Adrenal gland (tissue), 12 donors: ENCODE results near the gene HEPHL1. TPM values are rescaled to one million over a fixed set of nuclear protein-coding genes. Genes with fewer than 3 reads are reported as not detected.

Experiments
- DNase-seq, 7 donors: peaks; one replicate each; pipeline ENCODE4 v3.0.0-alpha.2; 2019 to 2020
- H3K27ac ChIP-seq, 5 donors: fragments of 200-600 bp; sonication (generic) in 4 of 5; 1 replicate in 3 of 5; 2 replicates in 2 of 5; pipeline versions ENCODE4 v1.5.1 to v1.8.0; 2016 to 2020; ENCODE audit warnings: mild to moderate bottlenecking in 1 of 5
- H3K27me3 ChIP-seq: fragments of 200-600 bp; 2 replicates; pipeline ENCODE4 v1.8.0; 2021
- H3K36me3 ChIP-seq, 2 donors: fragments of 200-600 bp; replicated peaks in 1 of 2; 1 replicate in 1 of 2; 2 replicates in 1 of 2; pipeline versions ENCODE4 v1.5.1 to v1.8.0; 2018 to 2022
- H3K4me1 ChIP-seq, 2 donors: fragments of 200-600 bp; replicated peaks in 1 of 2; 1 replicate in 1 of 2; 2 replicates in 1 of 2; pipeline versions ENCODE4 v1.5.1 to v1.8.0; 2018 to 2021
- H3K4me3 ChIP-seq, 4 donors: fragments of 200-600 bp; sonication (generic) in 3 of 4; one replicate each; pipeline ENCODE4 v1.5.1; 2016 to 2018
- H3K9me3 ChIP-seq, 3 donors: fragments of 200-600 bp; sonication (generic) in 1 of 3; replicated peaks in 1 of 3; 1 replicate in 2 of 3; 2 replicates in 1 of 3; pipeline versions ENCODE4 v1.5.1 to v1.8.0; 2016 to 2021
- POLR2A ChIP-seq, 2 donors: fragments of 450-650 bp; IDR thresholded peaks; one replicate each; pipeline ENCODE4 v1.6.1; 2017; ENCODE audit warnings: antibody characterized with exemption in 2 of 2, mild to moderate bottlenecking in 2 of 2, moderate library complexity in 1 of 2
- WGBS, 4 donors: extraction: QIAGEN DNeasy Blood & Tissue Kit in 2 of 4; methylation state at CpG; one replicate each; pipeline versions ENCODE4 v1.1.5 to v1.1.7; 2013 to 2017; 5-methylcytosine and 5-hydroxymethylcytosine counted together
- intact Hi-C, 2 donors: fragments of 100-400 bp; cut with DNase I; formaldehyde crosslinking; loops; one replicate each; pipeline versions ENCODE4 v1.14.1 to v1.15.0; 2022 to 2023
- polyA plus RNA-seq, 3 donors: library from polyadenylated mRNA; stranded (reverse); fragments of 200-250 nt in 2 of 3; fragments of 350-450 nt in 1 of 3; fragmentation: Illumina TruSeq in 1 of 3; extraction: RNeasy Lipid Tissue Mini Kit (QIAGEN cat#74804) in 1 of 3; gene quantifications; one replicate each; pipeline ENCODE4 v1.2.3, GENCODE V29; 2013 to 2014
- total RNA-seq, 9 donors: library from RNA; depleted of rRNA in 4 of 9; stranded (reverse); fragments of >200 nt in 4 of 9; fragments of 120-200 nt in 1 of 9; fragmentation: NEBNext Ultra II Directional in 1 of 9; extraction: Animal tissue kit (Norgen Biotek cat#: 25700) in 1 of 9; gene quantifications; one replicate each; pipeline versions ENCODE4 v1.1.0 to v1.2.4, GENCODE V29; 2013 to 2023
- TF ChIP-seq, protein P1 (sequence below), 6 experiments: fragments of 450-650 bp in 4 of 6; fragments of 200-600 bp in 2 of 6; sonication (generic) in 1 of 6; IDR thresholded peaks; 1 replicate in 5 of 6; 2 replicates in 1 of 6; pipeline versions ENCODE4 v1.5.1 to v1.8.0; 2016 to 2021; ENCODE audit warnings: antibody characterized with exemption in 6 of 6, mild to moderate bottlenecking in 2 of 6, moderate library complexity in 1 of 6
- donor health status: healthy with polysubstance abuse.
- donor health status: Bipolar disorder and iron deficiency.
- donor health status: DM: yes; HTN: yes; CAD: no.
- donor health status: DM: no; HTN: no; CAD: no.
- donor health status: DM: no; HTN: no; CAD: no.
- donor health status: DM: yes; HTN: yes; CAD: no.

The HEPHL1 gene
- total and polyA plus RNA-seq, 12 donors = 0.06 TPM; not detected in 11

GRCh38 chr11:94024547-94024946 is 3.4 kb downstream of the HEPHL1 start:
- no peaks in the 10 kb centered on the region for H3K4me1 ChIP-seq
- H3K27ac ChIP-seq = no peak overlapping the region
- DNase-seq = no peak
- intact Hi-C loops = no loop called here
- 50 to 62% (median 57%) methylated on average over 2 of the region's 2 CpGs for WGBS, 4 donors
- TF ChIP-seq, protein P1, sequence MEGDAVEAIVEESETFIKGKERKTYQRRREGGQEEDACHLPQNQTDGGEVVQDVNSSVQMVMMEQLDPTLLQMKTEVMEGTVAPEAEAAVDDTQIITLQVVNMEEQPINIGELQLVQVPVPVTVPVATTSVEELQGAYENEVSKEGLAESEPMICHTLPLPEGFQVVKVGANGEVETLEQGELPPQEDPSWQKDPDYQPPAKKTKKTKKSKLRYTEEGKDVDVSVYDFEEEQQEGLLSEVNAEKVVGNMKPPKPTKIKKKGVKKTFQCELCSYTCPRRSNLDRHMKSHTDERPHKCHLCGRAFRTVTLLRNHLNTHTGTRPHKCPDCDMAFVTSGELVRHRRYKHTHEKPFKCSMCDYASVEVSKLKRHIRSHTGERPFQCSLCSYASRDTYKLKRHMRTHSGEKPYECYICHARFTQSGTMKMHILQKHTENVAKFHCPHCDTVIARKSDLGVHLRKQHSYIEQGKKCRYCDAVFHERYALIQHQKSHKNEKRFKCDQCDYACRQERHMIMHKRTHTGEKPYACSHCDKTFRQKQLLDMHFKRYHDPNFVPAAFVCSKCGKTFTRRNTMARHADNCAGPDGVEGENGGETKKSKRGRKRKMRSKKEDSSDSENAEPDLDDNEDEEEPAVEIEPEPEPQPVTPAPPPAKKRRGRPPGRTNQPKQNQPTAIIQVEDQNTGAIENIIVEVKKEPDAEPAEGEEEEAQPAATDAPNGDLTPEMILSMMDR (IDR thresholded peaks at IDR 0.05) = no peak
- TF ChIP-seq POLR2A (IDR thresholded peaks at IDR 0.05) = no peak
- no peaks in the 10 kb centered on the region for H3K9me3 ChIP-seq
- no peaks in the 10 kb centered on the region for H3K27me3 ChIP-seq
- no peaks in the 10 kb centered on the region for H3K36me3 ChIP-seq
- no peak overlapping the region for H3K4me3 ChIP-seq

GRCh38 chr11:94025690-94026394 is 4.7 kb downstream of the HEPHL1 start:
- H3K36me3 ChIP-seq = no peaks in the 10 kb centered on the region
- WGBS, 4 donors = 71 to 90% (median 74%) methylated on average over 2 of the region's 2 CpGs

GRCh38 chr11:94027210-94027609 is 6.1 kb downstream of the HEPHL1 start:
- WGBS, 4 donors = 90 to 95% (median 94%) methylated on average over 4 to 5 of the region's 5 CpGs
- Histone ChIP-seq H3K27me3 (no peaks in the 10 kb centered on the region), H3K4me3 (no peak overlapping the region), H3K4me1 (no peaks in the 10 kb centered on the region), H3K36me3 (no peaks in the 10 kb centered on the region), H3K27ac (no peak overlapping the region), H3K9me3 (no peaks in the 10 kb centered on the region)
- TF ChIP-seq POLR2A (IDR thresholded peaks at IDR 0.05) = no peak
- TF ChIP-seq, protein P1 (IDR thresholded peaks at IDR 0.05) = no peak
- intact Hi-C loops = no loop called here
- no peak for DNase-seq

More at GRCh38 chr11:94025690-94026394, 4.7 kb downstream of the HEPHL1 start:
- Histone ChIP-seq H3K27ac (no peak overlapping the region), H3K4me1 (no peaks in the 10 kb centered on the region), H3K9me3 (no peaks in the 10 kb centered on the region), H3K27me3 (no peaks in the 10 kb centered on the region), H3K4me3 (no peak overlapping the region)
- intact Hi-C loops = no loop called here
- DNase-seq = no peak
- TF ChIP-seq POLR2A (IDR thresholded peaks at IDR 0.05) = no peak
- TF ChIP-seq, protein P1 (IDR thresholded peaks at IDR 0.05) = no peak

DNA sequence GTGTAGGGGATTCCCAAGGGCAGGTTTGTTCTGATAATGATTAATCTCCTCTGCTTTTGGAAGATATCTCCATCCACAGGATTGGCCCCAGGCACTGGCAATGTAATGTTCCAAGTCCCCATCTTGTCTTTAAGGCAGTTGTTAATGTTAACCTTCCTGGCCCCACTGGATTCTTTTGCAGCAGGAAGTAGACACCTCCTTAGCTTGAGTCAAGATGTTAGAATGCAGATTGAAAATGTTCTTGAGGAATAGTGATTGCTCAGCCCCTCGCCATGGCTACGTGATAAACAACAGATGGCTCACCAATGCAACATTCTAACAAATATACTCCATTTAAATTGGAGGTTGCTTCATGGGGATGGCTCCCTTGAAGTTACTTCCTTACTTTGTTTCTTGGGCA is 7.3 kb downstream of the HEPHL1 start:
- Histone ChIP-seq H3K27me3 (no peaks in the 10 kb centered on the region), H3K36me3 (no peaks in the 10 kb centered on the region), H3K27ac (no peak overlapping the region), H3K4me3 (no peak overlapping the region), H3K4me1 (no peaks in the 10 kb centered on the region), H3K9me3 (no peaks in the 10 kb centered on the region)
- no peak for DNase-seq
- TF ChIP-seq, protein P1 (IDR thresholded peaks at IDR 0.05) = no peak
- WGBS, 4 donors = 71 to 81% (median 77%) methylated on average over 2 of the region's 2 CpGs
- intact Hi-C loops = no loop called here
